ENCODE measurements around the gene MTIF2.
"Not testable (repeated sequence)": the region's sequence is repeated elsewhere in the genome, so short reads cannot be mapped to it uniquely, and the experiment has no call there.

Gene MTIF2

GRCh38 chr2:55239656-55240222 lies 29.3 kb downstream of the MTIF2 start:
- DNase-seq = no peak

GRCh38 chr2:55236992-55237543 lies 32.0 kb downstream of the MTIF2 start:
- no peak for DNase-seq

GRCh38 chr2:55235724-55236538 lies 33.1 kb downstream of the MTIF2 start:
- DNase-seq = no peak

- DNase-seq = no peak
Measured at GRCh38 chr2:55233658-55233940, 35.4 kb downstream of the MTIF2 start.

- peak; percentile 75 for DNase-seq
Measured at GRCh38 chr2:55232863-55233657, 36.0 kb downstream of the MTIF2 start.

GRCh38 chr2:55232084-55232862 lies 36.8 kb downstream of the MTIF2 start, which contains the start of the genes CLHC1 and RPS27A:
Gene CLHC1 (minus strand): TSS chr2:55232293. CDS start chr2:55222411, 9,882 bp downstream.
Gene RPS27A (plus strand): TSS chr2:55232688. CDS start chr2:55232825, 137 bp downstream.
- peak; percentile 94 for DNase-seq

GRCh38 chr2:55231546-55232083 lies 37.4 kb downstream of the MTIF2 start:
- no peak for DNase-seq

GRCh38 chr2:55230551-55230950 lies 38.5 kb downstream of the MTIF2 start:
- no peak for DNase-seq

- DNase-seq = no peak
Measured at GRCh38 chr2:55229221-55229620, 39.8 kb downstream of the MTIF2 start.

GRCh38 chr2:55228226-55228563 lies 40.8 kb downstream of the MTIF2 start:
- DNase-seq = no peak

- DNase-seq = peak; percentile 30
Measured at GRCh38 chr2:55227437-55228225, 41.4 kb downstream of the MTIF2 start.

- no peak for DNase-seq
Measured at GRCh38 chr2:55225481-55226020, 43.5 kb downstream of the MTIF2 start.

- no peak for DNase-seq
Measured at GRCh38 chr2:55224761-55225261, 44.2 kb downstream of the MTIF2 start.

GRCh38 chr2:55223958-55224760 lies 44.9 kb downstream of the MTIF2 start:
- no peak for DNase-seq

GRCh38 chr2:55213822-55214221 lies 55.2 kb downstream of the MTIF2 start:
- DNase-seq = no peak

GRCh38 chr2:55204950-55205349 lies 64.1 kb downstream of the MTIF2 start:
- DNase-seq = no peak

GRCh38 chr2:55204536-55204935 lies 64.5 kb downstream of the MTIF2 start:
- no peak for DNase-seq

- no peak for DNase-seq
Measured at GRCh38 chr2:55200416-55200815, 68.6 kb downstream of the MTIF2 start.

GRCh38 chr2:55196526-55196925 lies 72.5 kb downstream of the MTIF2 start:
- DNase-seq = no peak

GRCh38 chr2:55191888-55192287 lies 77.1 kb downstream of the MTIF2 start:
- not testable (repeated sequence) for DNase-seq

Data from CD4-positive, alpha-beta T cell treated with Interleukin-12 subunit alpha and Interleukin-12 subunit beta, for 1 hour (primary cell).